Measurements from ENCODE around the gene KCNG1. TPM values are rescaled to one million over a fixed set of nuclear protein-coding genes. Genes with fewer than 3 reads are reported as not detected.

The KCNG1 gene
- total RNA-seq, 1 donor from 2014 or later: 6.3 TPM

- Mint-ChIP-seq H3K27me3 (ENCODE audit: unreplicated experiment) (no peaks in the 10 kb centered on the region), H3K4me3 (ENCODE audit: unreplicated experiment) (peak overlapping the region; percentile 91), H3K36me3 (ENCODE audit: unreplicated experiment) (peaks cover 30% of the 10 kb centered on the region), H3K27ac (ENCODE audit: unreplicated experiment) (peak overlapping the region; percentile 100), H3K4me1 (ENCODE audit: unreplicated experiment) (peaks cover 45% of the 10 kb centered on the region), H3K9me3 (ENCODE audit: unreplicated experiment) (peaks cover 5% of the 10 kb centered on the region)
- no peak for DNase-seq (ENCODE audit: extremely low spot score, unreplicated experiment)
- TF ChIP-seq CTCF (IDR thresholded peaks at IDR 0.05): no peak
Observed at GRCh38 chr20:50957276-50957675, 65.6 kb downstream of the KCNG1 start.

- Mint-ChIP-seq H3K27ac (ENCODE audit: unreplicated experiment) (no peak overlapping the region), H3K36me3 (ENCODE audit: unreplicated experiment) (peaks cover 33% of the 10 kb centered on the region), H3K9me3 (ENCODE audit: unreplicated experiment) (no peaks in the 10 kb centered on the region), H3K4me1 (ENCODE audit: unreplicated experiment) (peaks cover 24% of the 10 kb centered on the region), H3K27me3 (ENCODE audit: unreplicated experiment) (no peaks in the 10 kb centered on the region), H3K4me3 (ENCODE audit: unreplicated experiment) (no peak overlapping the region)
- no peak for DNase-seq (ENCODE audit: extremely low spot score, unreplicated experiment)
- TF ChIP-seq CTCF (IDR thresholded peaks at IDR 0.05): no peak
Observed at GRCh38 chr20:50953821-50954220, 69.1 kb downstream of the KCNG1 start.

Other genes starting within 250 kb of the KCNG1 start
- gene BCAS4, start 228.0 kb downstream of the KCNG1 start, total RNA-seq: 3.5 and 4.2 TPM in 2 replicates
- 67.4 and 79.6 TPM in 2 replicates for gene ADNP, start 91.7 kb downstream of the KCNG1 start, total RNA-seq
- gene DPM1, start 64.6 kb downstream of the KCNG1 start, total RNA-seq: 32.7 and 37.7 TPM in 2 replicates
- gene MOCS3, start 64.3 kb downstream of the KCNG1 start, total RNA-seq: 5.0 and 5.5 TPM in 2 replicates